H1 (cell line): ENCODE results near the gene ELL. TPM values are rescaled to one million over a fixed set of nuclear protein-coding genes. Genes with fewer than 3 reads are reported as not detected.

Source experiments
- ATF2 ChIP-seq: IDR thresholded peaks from 2 replicates; pipeline ENCODE4 v1.6.1; 2012; ENCODE audit warnings: low read length, inconsistent platforms
- CTCF ChIP-seq, 3 experiments: IDR thresholded peaks; 1 replicate in 2 of 3; 2 replicates in 1 of 3; pipeline versions ENCODE4 v1.5.1 to v1.6.1; 2011; ENCODE audit warnings: low read length in 3 of 3, mild to moderate bottlenecking in 3 of 3, inconsistent platforms in 2 of 3, low read depth in 1 of 3, moderate library complexity in 1 of 3; ENCODE audit not compliant: insufficient read depth in 1 of 3; ENCODE audit errors: control extremely low read depth in 1 of 3
- KDM4A ChIP-seq: IDR thresholded peaks from one replicate; pipeline ENCODE4 v1.7.1; 2012; ENCODE audit warnings: low read depth, mild to moderate bottlenecking, moderate library complexity, low read length, inconsistent platforms; ENCODE audit not compliant: severe bottlenecking
- RBBP5 ChIP-seq: IDR thresholded peaks from 2 replicates; pipeline ENCODE4 v1.7.1; 2012; ENCODE audit warnings: low read depth, mild to moderate bottlenecking, inconsistent platforms, low read length, moderate library complexity, borderline replicate concordance
- SP1 ChIP-seq: IDR thresholded peaks from 2 replicates; pipeline ENCODE4 v1.6.1; 2011; ENCODE audit warnings: low read depth, low read length
- USF2 ChIP-seq: IDR thresholded peaks from 2 replicates; pipeline ENCODE4 v1.6.1; 2011; ENCODE audit warnings: low read length, improper control_type of control experiment
- polyA plus RNA-seq, 7 experiments: library from polyadenylated mRNA; depleted of rRNA in 3 of 7; stranded (reverse) in 5 of 7; unstranded in 2 of 7; fragments of >200 nt in 5 of 7; fragments of 200-250 nt in 2 of 7; gene quantifications; 1 replicate in 5 of 7; 2 replicates in 1 of 7; 4 replicates in 1 of 7; pipeline versions ENCODE4 v1.2.1 to v1.2.3, GENCODE V29; 2011 to 2013; ENCODE audit warnings: missing spikeins in 2 of 7, mixed read lengths in 2 of 7
- total RNA-seq: library from RNA; stranded (reverse); fragmentation: NEBNext Ultra II Directional; extraction: Animal tissue kit (Norgen Biotek cat#: 25700); gene quantifications from 2 replicates; pipeline ENCODE4 v1.2.1, GENCODE V29; 2021

Gene ELL
- total and polyA plus RNA-seq, 2 of the 8 experiments (the other 6 are each of a cell fraction or from before 2014, with no cell fraction given): 5.2 to 10.5 TPM

GRCh38 chr19:18542941-18543813 lies 21.3 kb upstream of the ELL start, which contains the start of gene FKBP8 (continued):
- no peak for TF ChIP-seq USF2
- TF ChIP-seq CTCF (IDR thresholded peaks at IDR 0.05; ENCODE audit: control extremely low read depth in 1 of 3, insufficient read depth in 1 of 3, low read depth in 1 of 3, low read length in 3 of 3): no peak
- no peak for TF ChIP-seq ATF2
- TF ChIP-seq RBBP5: no peak
- TF ChIP-seq SP1: peak; percentile 96
- TF ChIP-seq KDM4A: peak; percentile 30
